Measurements from ENCODE around the gene ZNF865. TPM values are rescaled to one million over a fixed set of nuclear protein-coding genes. Genes with fewer than 3 reads are reported as not detected.

ZNF865 gene
- total RNA-seq, 2 experiments from 2014 or later = 10.5 to 10.7 TPM

DNA sequence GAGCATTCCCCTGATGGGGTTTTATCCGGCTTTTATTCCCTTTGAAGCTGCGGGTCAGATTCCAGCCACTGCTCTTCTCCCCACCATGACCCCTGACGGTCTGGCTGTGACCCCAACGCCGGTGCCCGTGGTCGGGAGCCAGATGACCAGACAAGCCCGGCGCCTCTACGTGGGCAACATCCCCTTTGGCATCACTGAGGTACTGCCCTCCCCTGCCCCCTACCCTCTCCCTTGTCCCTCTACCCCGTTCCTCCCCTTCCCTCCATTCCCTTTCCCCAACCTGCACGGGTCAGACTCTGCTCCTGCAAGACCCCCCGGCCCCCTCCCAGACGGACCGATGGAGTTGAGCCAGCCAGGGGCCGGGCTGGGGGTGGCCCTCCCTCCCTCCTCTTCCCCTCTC is 55.5 kb downstream of the ZNF865 start:
- DNase-seq = no peak
- Mint-ChIP-seq H3K27ac (no peak overlapping the region), H3K4me1 (peaks cover 37% of the 10 kb centered on the region), H3K9me3 (no peaks in the 10 kb centered on the region), H3K4me3 (no peak overlapping the region), H3K36me3 (peaks cover 50% of the 10 kb centered on the region), H3K27me3 (no peaks in the 10 kb centered on the region)

DNA sequence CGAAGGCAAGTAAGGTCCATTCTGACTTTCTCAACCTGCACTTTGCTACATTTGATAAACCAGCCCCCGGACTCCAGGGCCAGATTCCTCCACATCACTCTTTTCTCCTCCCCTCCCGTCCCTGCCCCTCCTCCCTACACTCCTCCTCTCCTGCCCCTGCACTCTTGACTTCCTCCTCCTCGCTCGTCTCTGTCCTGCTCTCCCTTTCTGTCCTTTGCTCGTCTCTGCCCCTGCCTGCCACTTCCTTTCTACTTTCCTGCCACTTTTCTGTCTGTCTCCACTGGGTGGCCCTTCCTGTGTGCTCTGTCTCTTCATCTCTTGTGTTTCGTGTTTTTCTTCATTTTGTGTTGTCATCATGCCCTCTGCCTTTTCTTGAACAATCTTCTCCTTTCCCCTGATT is 56.4 kb downstream of the ZNF865 start:
- peak overlapping the region; percentile 47 for H3K27ac Mint-ChIP-seq
- peaks cover 42% of the 10 kb centered on the region for H3K36me3 Mint-ChIP-seq
- H3K9me3 Mint-ChIP-seq = no peaks in the 10 kb centered on the region
- no peak overlapping the region for H3K4me3 Mint-ChIP-seq
- DNase-seq = no peak
- no peaks in the 10 kb centered on the region for H3K27me3 Mint-ChIP-seq
- peaks cover 37% of the 10 kb centered on the region for H3K4me1 Mint-ChIP-seq

DNA sequence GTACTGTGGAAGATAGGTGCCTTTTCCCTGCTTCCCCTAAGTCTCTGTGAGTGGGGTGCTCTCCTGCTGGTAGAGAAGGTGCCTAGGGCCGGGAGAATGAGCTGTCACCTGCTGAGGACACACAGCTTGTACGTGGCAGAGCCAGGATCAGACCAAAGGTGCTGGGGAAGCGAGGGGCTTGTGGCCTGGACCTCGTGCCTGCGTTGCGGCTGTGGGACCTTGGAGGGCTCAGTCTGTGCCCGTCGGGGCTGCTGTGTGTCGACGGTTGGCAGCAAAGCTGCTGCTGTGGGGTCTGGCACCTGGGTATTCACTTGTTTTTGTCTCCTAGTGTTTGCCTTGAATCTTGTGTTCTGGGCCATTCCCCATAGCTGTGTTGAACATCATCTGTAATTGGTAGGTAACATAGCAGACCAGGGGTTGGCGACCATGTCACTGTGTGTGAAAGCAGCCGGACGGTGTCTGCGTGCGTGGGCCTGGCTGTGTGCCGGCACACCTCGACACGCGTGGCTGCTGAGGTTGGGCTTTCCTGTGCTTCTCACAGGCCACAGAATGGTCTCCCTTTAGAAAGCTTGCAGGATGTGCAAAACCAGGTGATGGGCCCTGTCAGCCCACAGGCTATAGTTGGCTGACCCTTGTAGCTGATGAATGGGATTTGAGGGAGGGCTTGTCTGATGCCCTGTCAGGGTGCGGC is 58.5 kb downstream of the ZNF865 start:
- peaks cover 31% of the 10 kb centered on the region for H3K4me1 Mint-ChIP-seq
- H3K27ac Mint-ChIP-seq = no peak overlapping the region
- H3K9me3 Mint-ChIP-seq = no peaks in the 10 kb centered on the region
- peaks cover 29% of the 10 kb centered on the region for H3K36me3 Mint-ChIP-seq
- no peak for DNase-seq
- H3K27me3 Mint-ChIP-seq = no peaks in the 10 kb centered on the region
- no peak overlapping the region for H3K4me3 Mint-ChIP-seq

DNA sequence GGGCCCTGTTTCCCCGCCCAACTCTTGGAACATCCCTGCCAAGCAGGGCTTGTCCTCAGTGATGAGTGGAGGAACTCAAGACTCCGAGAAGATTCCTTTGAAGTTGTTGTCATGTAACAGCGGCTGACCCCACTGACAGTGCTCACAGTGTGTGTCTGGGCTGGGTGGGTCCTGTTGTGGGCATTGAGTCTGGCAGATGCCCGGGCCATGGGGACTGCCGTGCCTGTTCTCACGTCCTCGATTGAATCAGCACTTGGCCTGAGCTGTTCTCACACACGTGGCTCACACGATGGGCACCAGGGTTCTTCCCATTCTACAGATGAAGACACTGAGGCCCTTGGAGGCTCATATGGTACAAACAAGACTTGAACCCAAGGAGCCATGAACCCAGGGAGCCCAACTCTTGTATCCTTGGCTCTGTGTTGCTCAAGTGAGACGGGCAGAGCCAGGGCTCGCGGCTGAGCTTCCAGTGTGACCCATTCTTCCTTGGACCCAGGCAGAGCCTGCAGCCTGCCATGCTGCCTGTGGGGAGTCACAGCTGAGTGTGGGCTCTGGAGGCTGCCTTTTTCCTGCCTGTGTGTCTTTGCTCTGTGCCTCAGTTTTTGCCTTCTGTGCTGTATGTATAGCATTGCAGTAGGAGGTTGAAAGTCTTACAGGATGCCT is 61.0 kb downstream of the ZNF865 start:
- Mint-ChIP-seq H3K9me3 (no peaks in the 10 kb centered on the region), H3K36me3 (peaks cover 25% of the 10 kb centered on the region), H3K27ac (no peak overlapping the region), H3K27me3 (no peaks in the 10 kb centered on the region), H3K4me3 (no peak overlapping the region), H3K4me1 (peaks cover 41% of the 10 kb centered on the region)
- DNase-seq = no peak

Other genes starting within 250 kb of the ZNF865 start
- not detected for gene GARIN5B, start 242.4 kb upstream of the ZNF865 start, total RNA-seq
- not detected for gene IL11, start 235.2 kb upstream of the ZNF865 start, total RNA-seq
- not detected for gene TMEM190, start 228.8 kb upstream of the ZNF865 start, total RNA-seq
- 10 to 100 TPM; 10.1 to 10.8 TPM for gene TMEM238, start 221.4 kb upstream of the ZNF865 start, total RNA-seq
- gene RPL28, start 219.7 kb upstream of the ZNF865 start, total RNA-seq = 1,000 to 10,000 TPM; 2,585 to 2,613 TPM
- 100 to 1,000 TPM; 323 to 325 TPM for gene UBE2S, start 197.9 kb upstream of the ZNF865 start, total RNA-seq
- gene SHISA7, start 162.3 kb upstream of the ZNF865 start, total RNA-seq = not detected
- gene ISOC2, start 144.0 kb upstream of the ZNF865 start, total RNA-seq = 10 to 100 TPM; 35.7 to 37.5 TPM
- gene C19orf85, start 140.9 kb upstream of the ZNF865 start, total RNA-seq = not detected
- gene ZNF628, start 129.0 kb upstream of the ZNF865 start, total RNA-seq = 10 to 100 TPM in 1 of 2 experiments, 1 to 10 TPM in 1; 8.8 to 10.3 TPM
- gene NAT14, start 120.5 kb upstream of the ZNF865 start, total RNA-seq = 10 to 100 TPM; 24.8 to 24.9 TPM
- gene SSC5D, start 117.2 kb upstream of the ZNF865 start, total RNA-seq = 1 to 10 TPM in 1 of 2 experiments, under 1 TPM in 1; 0.46 to 1.4 TPM
- gene SBK2, start 68.5 kb upstream of the ZNF865 start, total RNA-seq = not detected
- not detected for gene SBK3, start 60.1 kb upstream of the ZNF865 start, total RNA-seq
- 1 to 10 TPM; 5.5 to 6.1 TPM for gene ZNF579, start 24.8 kb upstream of the ZNF865 start, total RNA-seq
- 10 to 100 TPM; 19.8 to 20.7 TPM for gene FIZ1, start 6.1 kb upstream of the ZNF865 start, total RNA-seq
- 10 to 100 TPM; 10.8 to 11.5 TPM for gene ZNF524, start 5.4 kb upstream of the ZNF865 start, total RNA-seq
- gene ZNF784, start 18.9 kb downstream of the ZNF865 start, total RNA-seq = 1 to 10 TPM; 3.7 to 3.9 TPM
- 10 to 100 TPM; 29.6 to 30.6 TPM for gene ZNF580, start 35.4 kb downstream of the ZNF865 start, total RNA-seq
- 10 to 100 TPM; 39.9 to 42.3 TPM for gene ZNF581, start 38.0 kb downstream of the ZNF865 start, total RNA-seq
- gene CCDC106, start 42.6 kb downstream of the ZNF865 start, total RNA-seq = 10 to 100 TPM; 10.9 to 12.0 TPM
- 100 to 1,000 TPM; 341 to 345 TPM for gene U2AF2, start 49.4 kb downstream of the ZNF865 start, total RNA-seq
- 10 to 100 TPM; 37.1 to 39.5 TPM for gene EPN1, start 69.6 kb downstream of the ZNF865 start, total RNA-seq
- not detected for gene NLRP9, start 132.8 kb downstream of the ZNF865 start, total RNA-seq
- not detected for gene RFPL4A, start 153.4 kb downstream of the ZNF865 start, total RNA-seq
- gene RFPL4AL1, start 163.5 kb downstream of the ZNF865 start, total RNA-seq = not detected
- gene NLRP11, start 226.4 kb downstream of the ZNF865 start, total RNA-seq = under 1 TPM; 0.19 to 0.24 TPM
- gene NLRP4, start 230.9 kb downstream of the ZNF865 start, total RNA-seq = not detected